HG02571 (cell line): Measurements from ENCODE around the gene SATB2.

Source experiments
- ATAC-seq: cut with Tn5 transposase; IDR thresholded peaks from one replicate; pipeline ENCODE4 v1.9.1; 2021; ENCODE audit warnings: mild to moderate bottlenecking, moderate library complexity; ENCODE audit not compliant: unreplicated experiment

The SATB2 gene

DNA sequence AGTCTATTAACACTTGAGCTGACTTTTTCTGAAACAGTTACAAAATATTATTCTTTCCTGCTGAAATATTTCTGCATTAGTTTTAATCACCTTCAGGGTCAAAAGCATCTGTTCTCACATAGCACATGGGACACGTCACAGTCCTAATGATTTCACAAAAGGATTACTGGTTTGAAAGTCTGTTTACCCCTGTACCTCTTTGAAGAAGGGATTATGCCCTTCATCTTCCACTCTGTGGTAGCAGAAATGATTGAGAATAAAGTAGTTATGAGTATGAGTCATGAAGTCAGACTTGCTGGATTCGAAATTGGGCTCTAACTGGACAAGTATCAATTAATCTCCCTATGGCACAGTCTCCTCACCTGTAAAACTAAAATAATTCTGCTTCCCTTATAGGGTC, 121.2 kb downstream of the SATB2 start:
- no peak for ATAC-seq

- ATAC-seq, result no peak
Observed at GRCh38 chr2:199335502-199335901, 122.2 kb downstream of the SATB2 start.

DNA sequence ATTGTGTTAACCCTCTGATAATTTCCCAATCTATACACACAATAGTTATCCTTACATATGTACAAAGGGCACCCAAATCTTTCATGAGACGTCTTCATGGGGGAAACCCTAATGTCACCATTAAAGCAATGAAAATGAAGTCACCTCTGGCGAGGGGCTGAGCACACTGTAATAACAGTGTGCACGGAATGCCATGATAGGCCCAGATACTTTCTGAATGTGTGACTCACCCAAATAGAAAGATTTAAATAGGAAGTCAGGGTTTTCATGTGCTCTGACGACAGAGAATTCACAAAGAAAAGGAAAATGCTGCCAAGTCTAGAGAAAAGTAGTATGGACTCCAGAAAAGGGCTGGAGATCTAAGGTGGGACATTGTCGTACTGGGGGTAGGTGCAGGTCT, 128.3 kb downstream of the SATB2 start:
- ATAC-seq, result no peak

DNA sequence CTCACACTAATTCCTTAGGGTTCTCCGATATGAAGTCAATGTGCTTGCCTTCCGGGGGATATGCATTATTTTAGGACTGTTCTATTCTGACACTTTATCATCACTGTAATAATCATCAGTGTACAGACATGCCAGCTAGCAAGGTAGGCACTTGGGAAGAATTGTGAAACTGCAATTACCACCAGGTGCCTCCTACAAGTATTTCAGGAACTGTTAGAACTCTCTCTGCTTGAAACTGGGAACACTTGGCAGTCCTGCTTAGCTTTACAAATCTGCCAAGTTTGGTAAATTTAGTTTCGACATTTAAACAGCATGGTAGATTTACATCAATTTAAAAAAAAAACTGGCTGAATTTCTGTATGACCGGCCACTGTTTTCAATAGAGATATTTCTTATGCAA, 128.7 kb downstream of the SATB2 start:
- no peak for ATAC-seq

GRCh38 chr2:199325881-199326280, 131.9 kb downstream of the SATB2 start:
- no peak for ATAC-seq

- no peak for ATAC-seq
Observed at GRCh38 chr2:199322151-199322550, 135.6 kb downstream of the SATB2 start.

GRCh38 chr2:199317646-199318045, 140.1 kb downstream of the SATB2 start:
- no peak for ATAC-seq

DNA sequence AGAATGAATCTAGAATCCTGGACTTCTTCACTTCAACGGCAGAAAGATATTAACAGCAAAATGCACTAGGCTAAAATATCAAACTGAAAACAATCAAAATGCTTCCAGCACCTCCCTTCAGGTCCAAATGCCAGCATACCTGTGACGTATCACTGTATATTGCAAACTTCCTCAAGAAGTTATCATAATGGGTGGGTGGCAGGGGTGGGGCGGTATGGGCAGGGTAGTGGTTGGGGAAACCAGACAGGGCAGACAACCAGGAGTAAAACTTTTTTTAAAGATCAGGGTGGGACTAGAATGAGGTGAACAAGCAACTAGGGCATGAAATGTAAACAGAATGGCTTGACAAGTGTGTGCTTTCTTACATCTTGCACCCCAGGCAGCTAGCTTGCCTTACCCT, 140.9 kb downstream of the SATB2 start:
- no peak for ATAC-seq

DNA sequence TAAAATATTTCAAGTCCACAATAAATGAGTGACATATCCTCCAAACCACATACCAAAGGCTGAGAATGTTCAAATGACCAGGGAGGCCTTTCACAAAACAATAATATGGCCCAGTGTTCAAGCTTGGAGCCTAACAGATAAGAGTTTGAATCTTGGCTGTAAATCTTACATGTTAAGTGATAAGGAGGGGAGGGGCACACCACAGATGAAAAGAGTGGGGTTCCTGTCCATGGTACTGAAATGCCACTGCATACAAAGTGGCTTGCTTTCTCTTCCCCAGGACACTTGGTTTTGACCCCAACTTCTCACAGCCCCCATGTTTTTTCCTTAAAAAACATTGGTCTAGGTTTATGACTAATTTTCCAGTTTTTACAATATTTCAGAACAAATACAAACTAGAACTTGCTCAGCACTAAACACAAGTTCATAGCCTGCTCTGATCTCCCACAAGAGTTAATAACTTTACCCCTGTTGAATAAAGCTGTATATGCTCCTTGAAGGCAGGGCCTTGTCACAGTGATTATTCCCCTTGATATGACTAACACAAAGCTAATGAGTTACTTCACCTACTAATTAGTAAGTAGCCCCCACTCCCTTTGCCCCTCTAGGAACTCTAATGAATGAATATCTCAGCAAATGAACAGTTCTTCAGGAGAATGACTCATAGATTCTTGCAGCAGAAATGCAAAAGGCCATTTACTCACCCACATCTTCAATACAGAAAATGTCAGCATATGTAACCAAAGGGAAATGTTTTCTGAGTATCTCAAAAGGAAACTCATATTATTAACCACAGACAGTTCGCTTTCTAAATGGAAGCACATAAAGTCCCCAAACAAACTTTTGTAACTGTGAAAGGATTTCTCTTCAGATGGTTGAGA, 142.2 kb downstream of the SATB2 start:
- no peak for ATAC-seq

- no peak for ATAC-seq
Observed at GRCh38 chr2:199312931-199313330, 144.8 kb downstream of the SATB2 start.

GRCh38 chr2:199310771-199311585, 146.8 kb downstream of the SATB2 start:
- no peak for ATAC-seq

- ATAC-seq, result no peak
Observed at GRCh38 chr2:199309973-199310372, 147.8 kb downstream of the SATB2 start.

DNA sequence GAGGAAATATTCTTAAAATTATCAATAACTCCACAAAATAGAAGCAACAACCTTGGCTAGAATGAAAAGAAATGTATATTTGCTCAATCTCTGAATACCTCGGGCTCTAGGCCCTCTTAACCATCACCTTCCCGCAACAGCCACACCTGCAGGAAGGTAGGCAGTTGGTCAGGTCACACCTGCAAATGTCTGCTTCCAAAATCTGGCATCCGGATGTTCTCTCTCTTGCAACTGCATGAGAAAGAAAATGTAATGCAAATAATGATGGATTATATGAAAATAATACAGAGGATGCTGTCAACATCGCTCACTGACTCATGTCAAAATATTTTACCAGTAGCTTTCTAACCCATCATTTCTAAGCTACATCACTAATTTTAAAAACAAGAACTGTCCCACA, 148.3 kb downstream of the SATB2 start:
- ATAC-seq, result no peak

- ATAC-seq, result no peak
Observed at GRCh38 chr2:199308567-199308966, 149.2 kb downstream of the SATB2 start.

- no peak for ATAC-seq
Observed at GRCh38 chr2:199307461-199307860, 150.3 kb downstream of the SATB2 start.

- no peak for ATAC-seq
Observed at GRCh38 chr2:199306116-199306515, 151.6 kb downstream of the SATB2 start.

- ATAC-seq, result no peak
Observed at GRCh38 chr2:199303728-199304177, 154.0 kb downstream of the SATB2 start.

- no peak for ATAC-seq
Observed at GRCh38 chr2:199302851-199303250, 154.9 kb downstream of the SATB2 start.

GRCh38 chr2:199288424-199288823, 169.3 kb downstream of the SATB2 start:
- no peak for ATAC-seq

- ATAC-seq, result no peak
Observed at GRCh38 chr2:199282309-199282708, 175.4 kb downstream of the SATB2 start.

DNA sequence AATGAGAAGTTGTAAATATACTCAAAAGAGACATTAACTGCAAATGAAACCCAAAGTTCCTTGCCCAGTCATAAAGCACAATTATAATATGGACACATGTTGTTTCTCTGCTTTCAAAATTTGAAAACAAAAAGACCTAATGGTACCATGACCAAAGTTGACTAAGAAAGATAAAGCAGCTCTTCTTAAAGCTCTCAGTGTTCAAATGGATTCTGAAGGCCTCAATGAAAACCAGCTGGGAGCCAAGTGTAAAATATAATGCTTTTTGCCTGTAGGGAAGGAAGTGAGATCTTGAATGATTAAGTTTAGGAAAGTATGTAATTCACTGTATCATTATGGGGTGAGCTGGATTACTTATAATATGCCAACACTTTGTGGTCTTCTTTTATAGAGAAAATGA, 178.6 kb downstream of the SATB2 start:
- no peak for ATAC-seq

DNA sequence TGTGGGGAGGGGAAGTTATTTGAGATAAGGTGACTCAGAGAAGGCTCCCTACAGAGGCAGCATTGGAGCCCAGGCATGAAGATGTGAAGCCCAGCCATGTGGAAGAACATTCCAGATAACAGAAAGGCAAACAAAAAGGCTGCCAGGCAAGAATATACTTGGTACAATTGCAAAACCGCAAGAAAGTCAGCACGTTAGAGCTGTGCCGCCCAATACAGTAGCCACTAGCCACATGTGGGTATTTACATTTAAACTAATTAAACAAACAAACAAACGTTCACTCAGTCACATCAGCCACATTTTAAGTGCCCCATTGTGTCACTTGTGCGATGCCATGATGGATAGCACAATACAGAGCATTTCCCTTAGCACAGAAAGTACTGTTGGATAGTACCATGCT, 179.6 kb downstream of the SATB2 start:
- no peak for ATAC-seq
